ENCODE measurements around the gene SERP2.

The SERP2 gene

DNA sequence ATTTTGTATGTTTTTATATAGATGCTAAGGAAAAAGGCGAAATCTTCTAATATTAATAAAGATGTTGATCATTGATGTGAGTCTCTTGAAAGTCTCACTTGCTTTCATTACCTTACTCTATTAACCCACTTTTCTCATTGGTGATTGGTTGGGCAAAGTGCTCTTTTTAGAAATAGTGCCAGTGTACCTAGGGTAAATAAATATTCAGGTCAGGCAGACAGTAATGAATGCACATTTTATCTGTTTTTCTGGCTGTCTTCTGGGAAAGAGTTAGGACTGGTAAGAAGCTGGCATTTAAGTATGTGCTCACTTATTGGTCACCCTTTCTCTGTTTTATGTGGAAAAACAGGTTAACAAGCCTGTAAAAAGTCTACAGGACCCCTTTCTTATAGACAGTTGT is 11.2 kb downstream of the SERP2 start:
- no peak overlapping the region for H3K27ac ChIP-seq
- H2AFZ ChIP-seq = no peak overlapping the region
- TF ChIP-seq, protein P1, sequence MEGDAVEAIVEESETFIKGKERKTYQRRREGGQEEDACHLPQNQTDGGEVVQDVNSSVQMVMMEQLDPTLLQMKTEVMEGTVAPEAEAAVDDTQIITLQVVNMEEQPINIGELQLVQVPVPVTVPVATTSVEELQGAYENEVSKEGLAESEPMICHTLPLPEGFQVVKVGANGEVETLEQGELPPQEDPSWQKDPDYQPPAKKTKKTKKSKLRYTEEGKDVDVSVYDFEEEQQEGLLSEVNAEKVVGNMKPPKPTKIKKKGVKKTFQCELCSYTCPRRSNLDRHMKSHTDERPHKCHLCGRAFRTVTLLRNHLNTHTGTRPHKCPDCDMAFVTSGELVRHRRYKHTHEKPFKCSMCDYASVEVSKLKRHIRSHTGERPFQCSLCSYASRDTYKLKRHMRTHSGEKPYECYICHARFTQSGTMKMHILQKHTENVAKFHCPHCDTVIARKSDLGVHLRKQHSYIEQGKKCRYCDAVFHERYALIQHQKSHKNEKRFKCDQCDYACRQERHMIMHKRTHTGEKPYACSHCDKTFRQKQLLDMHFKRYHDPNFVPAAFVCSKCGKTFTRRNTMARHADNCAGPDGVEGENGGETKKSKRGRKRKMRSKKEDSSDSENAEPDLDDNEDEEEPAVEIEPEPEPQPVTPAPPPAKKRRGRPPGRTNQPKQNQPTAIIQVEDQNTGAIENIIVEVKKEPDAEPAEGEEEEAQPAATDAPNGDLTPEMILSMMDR (IDR thresholded peaks at IDR 0.05) = no peak
- H3K4me2 ChIP-seq (ENCODE audit: low read length) = no peak overlapping the region
- H3K27me3 ChIP-seq (ENCODE audit: control insufficient read depth, insufficient read depth, low read length) = no peaks in the 10 kb centered on the region
- H3K36me3 ChIP-seq (ENCODE audit: control insufficient read depth, insufficient read depth, low read length) = no peaks in the 10 kb centered on the region
- no peak overlapping the region for H3K9ac ChIP-seq
- H3K79me2 ChIP-seq = no peaks in the 10 kb centered on the region
- peaks cover 5% of the 10 kb centered on the region for H3K4me1 ChIP-seq
- no peaks in the 10 kb centered on the region for H3K9me3 ChIP-seq (ENCODE audit: control insufficient read depth, low read length)
- H3K4me3 ChIP-seq (ENCODE audit: low read depth, low read length) = no peak overlapping the region

GRCh38 chr13:44385401-44385800 is 11.8 kb downstream of the SERP2 start:
- Histone ChIP-seq H3K9me3 (ENCODE audit: control insufficient read depth, low read length) (no peaks in the 10 kb centered on the region), H3K36me3 (ENCODE audit: control insufficient read depth, insufficient read depth, low read length) (no peaks in the 10 kb centered on the region), H3K4me1 (peaks cover 5% of the 10 kb centered on the region), H3K27ac (no peak overlapping the region), H3K4me2 (ENCODE audit: low read length) (no peak overlapping the region), H3K9ac (no peak overlapping the region), H3K4me3 (ENCODE audit: low read depth, low read length) (no peak overlapping the region), H2AFZ (no peak overlapping the region), H3K79me2 (no peaks in the 10 kb centered on the region), H3K27me3 (ENCODE audit: control insufficient read depth, insufficient read depth, low read length) (no peaks in the 10 kb centered on the region)
- TF ChIP-seq, protein P1 (IDR thresholded peaks at IDR 0.05) = no peak

DNA sequence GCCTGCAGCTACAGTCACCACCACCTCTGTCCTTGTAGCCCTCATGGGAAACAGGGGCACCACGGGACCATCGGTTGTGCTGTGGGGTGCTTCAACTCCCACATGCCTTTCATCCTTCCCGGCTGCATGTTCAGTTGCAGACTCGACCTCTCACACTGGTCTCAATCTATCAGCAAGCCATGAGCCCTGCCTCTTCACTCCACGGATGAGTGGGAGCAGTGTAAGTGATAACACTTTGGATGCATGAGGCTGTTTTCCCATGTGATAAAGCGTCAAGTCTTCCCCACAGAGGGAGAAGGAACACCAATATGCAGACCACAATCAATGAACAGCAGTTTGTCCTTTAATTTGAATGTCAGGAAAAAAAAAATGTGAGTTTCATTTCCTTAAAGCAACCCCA is 12.2 kb downstream of the SERP2 start:
- H3K79me2 ChIP-seq = no peaks in the 10 kb centered on the region
- H3K27ac ChIP-seq = no peak overlapping the region
- no peaks in the 10 kb centered on the region for H3K27me3 ChIP-seq (ENCODE audit: control insufficient read depth, insufficient read depth, low read length)
- no peaks in the 10 kb centered on the region for H3K9me3 ChIP-seq (ENCODE audit: control insufficient read depth, low read length)
- peaks cover 5% of the 10 kb centered on the region for H3K4me1 ChIP-seq
- peak overlapping the region; percentile 22 for H2AFZ ChIP-seq
- no peaks in the 10 kb centered on the region for H3K36me3 ChIP-seq (ENCODE audit: control insufficient read depth, insufficient read depth, low read length)
- H3K4me2 ChIP-seq (ENCODE audit: low read length) = no peak overlapping the region
- TF ChIP-seq, protein P1 (IDR thresholded peaks at IDR 0.05) = no peak
- no peak overlapping the region for H3K4me3 ChIP-seq (ENCODE audit: low read depth, low read length)
- no peak overlapping the region for H3K9ac ChIP-seq

GRCh38 chr13:44386913-44387556 is 13.4 kb downstream of the SERP2 start:
- no peaks in the 10 kb centered on the region for H3K36me3 ChIP-seq (ENCODE audit: control insufficient read depth, insufficient read depth, low read length)
- no peaks in the 10 kb centered on the region for H3K79me2 ChIP-seq
- TF ChIP-seq, protein P1 (IDR thresholded peaks at IDR 0.05) = no peak
- H3K9ac ChIP-seq = no peak overlapping the region
- H3K4me3 ChIP-seq (ENCODE audit: low read depth, low read length) = no peak overlapping the region
- no peak overlapping the region for H3K4me2 ChIP-seq (ENCODE audit: low read length)
- H3K27ac ChIP-seq = no peak overlapping the region
- H3K27me3 ChIP-seq (ENCODE audit: control insufficient read depth, insufficient read depth, low read length) = no peaks in the 10 kb centered on the region
- no peak overlapping the region for H2AFZ ChIP-seq
- H3K4me1 ChIP-seq = peaks cover 5% of the 10 kb centered on the region
- no peaks in the 10 kb centered on the region for H3K9me3 ChIP-seq (ENCODE audit: control insufficient read depth, low read length)

- Histone ChIP-seq H3K4me1 (peaks cover 5% of the 10 kb centered on the region), H3K79me2 (no peaks in the 10 kb centered on the region), H3K9me3 (ENCODE audit: control insufficient read depth, low read length) (no peaks in the 10 kb centered on the region), H3K36me3 (ENCODE audit: control insufficient read depth, insufficient read depth, low read length) (no peaks in the 10 kb centered on the region), H3K27ac (no peak overlapping the region), H3K9ac (no peak overlapping the region), H3K27me3 (ENCODE audit: control insufficient read depth, insufficient read depth, low read length) (no peaks in the 10 kb centered on the region), H2AFZ (no peak overlapping the region), H3K4me2 (ENCODE audit: low read length) (no peak overlapping the region), H3K4me3 (ENCODE audit: low read depth, low read length) (no peak overlapping the region)
- TF ChIP-seq, protein P1 (IDR thresholded peaks at IDR 0.05) = no peak
These were observed 14.9 kb downstream of the SERP2 start for GRCh38 chr13:44388427-44389059.
